Measurements from ENCODE around the gene COX4I1.

DNA sequence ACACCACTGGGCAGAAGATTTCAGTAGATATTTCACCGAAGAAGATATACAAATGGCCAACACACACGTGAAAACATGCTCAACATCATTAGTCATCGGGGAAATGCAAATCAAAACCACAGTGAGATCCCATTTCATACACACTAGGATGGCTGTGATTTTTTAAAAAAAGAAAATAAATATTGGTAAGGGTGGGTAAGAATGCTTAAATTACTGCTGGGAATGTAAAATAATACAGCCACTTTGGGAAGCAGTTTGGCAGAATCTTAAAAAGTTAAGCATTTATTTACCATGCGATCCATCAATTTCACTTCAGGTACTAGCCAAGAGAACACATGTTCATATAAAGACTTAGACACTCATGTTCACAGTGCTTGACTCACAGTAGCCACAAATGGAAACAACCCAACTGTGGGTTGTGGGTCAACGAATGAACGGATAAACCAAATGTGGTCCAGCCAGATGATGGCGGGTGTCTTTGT, 42.1 kb upstream of the COX4I1 start:
- TF ChIP-seq, protein P1, sequence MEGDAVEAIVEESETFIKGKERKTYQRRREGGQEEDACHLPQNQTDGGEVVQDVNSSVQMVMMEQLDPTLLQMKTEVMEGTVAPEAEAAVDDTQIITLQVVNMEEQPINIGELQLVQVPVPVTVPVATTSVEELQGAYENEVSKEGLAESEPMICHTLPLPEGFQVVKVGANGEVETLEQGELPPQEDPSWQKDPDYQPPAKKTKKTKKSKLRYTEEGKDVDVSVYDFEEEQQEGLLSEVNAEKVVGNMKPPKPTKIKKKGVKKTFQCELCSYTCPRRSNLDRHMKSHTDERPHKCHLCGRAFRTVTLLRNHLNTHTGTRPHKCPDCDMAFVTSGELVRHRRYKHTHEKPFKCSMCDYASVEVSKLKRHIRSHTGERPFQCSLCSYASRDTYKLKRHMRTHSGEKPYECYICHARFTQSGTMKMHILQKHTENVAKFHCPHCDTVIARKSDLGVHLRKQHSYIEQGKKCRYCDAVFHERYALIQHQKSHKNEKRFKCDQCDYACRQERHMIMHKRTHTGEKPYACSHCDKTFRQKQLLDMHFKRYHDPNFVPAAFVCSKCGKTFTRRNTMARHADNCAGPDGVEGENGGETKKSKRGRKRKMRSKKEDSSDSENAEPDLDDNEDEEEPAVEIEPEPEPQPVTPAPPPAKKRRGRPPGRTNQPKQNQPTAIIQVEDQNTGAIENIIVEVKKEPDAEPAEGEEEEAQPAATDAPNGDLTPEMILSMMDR (IDR thresholded peaks at IDR 0.05): no peak
- TF ChIP-seq POLR2A (IDR thresholded peaks at IDR 0.05): no peak
